ENCODE measurements around the gene REXO1.

GRCh38 chr19:1845125-1845515, 3.2 kb downstream of the REXO1 start:
- TF ChIP-seq POLR2A (IDR thresholded peaks at IDR 0.05; ENCODE audit: control extremely low read depth in 1 of 2, low read depth in 2 of 2, low read length in 2 of 2) (no peak), POU5F1 (IDR thresholded peaks at IDR 0.05; ENCODE audit: low read depth, low read length) (no peak), RFX5 (IDR thresholded peaks at IDR 0.05; ENCODE audit: borderline replicate concordance, low read depth, low read length) (no peak)
- TF ChIP-seq, protein P1, sequence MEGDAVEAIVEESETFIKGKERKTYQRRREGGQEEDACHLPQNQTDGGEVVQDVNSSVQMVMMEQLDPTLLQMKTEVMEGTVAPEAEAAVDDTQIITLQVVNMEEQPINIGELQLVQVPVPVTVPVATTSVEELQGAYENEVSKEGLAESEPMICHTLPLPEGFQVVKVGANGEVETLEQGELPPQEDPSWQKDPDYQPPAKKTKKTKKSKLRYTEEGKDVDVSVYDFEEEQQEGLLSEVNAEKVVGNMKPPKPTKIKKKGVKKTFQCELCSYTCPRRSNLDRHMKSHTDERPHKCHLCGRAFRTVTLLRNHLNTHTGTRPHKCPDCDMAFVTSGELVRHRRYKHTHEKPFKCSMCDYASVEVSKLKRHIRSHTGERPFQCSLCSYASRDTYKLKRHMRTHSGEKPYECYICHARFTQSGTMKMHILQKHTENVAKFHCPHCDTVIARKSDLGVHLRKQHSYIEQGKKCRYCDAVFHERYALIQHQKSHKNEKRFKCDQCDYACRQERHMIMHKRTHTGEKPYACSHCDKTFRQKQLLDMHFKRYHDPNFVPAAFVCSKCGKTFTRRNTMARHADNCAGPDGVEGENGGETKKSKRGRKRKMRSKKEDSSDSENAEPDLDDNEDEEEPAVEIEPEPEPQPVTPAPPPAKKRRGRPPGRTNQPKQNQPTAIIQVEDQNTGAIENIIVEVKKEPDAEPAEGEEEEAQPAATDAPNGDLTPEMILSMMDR (IDR thresholded peaks at IDR 0.05; ENCODE audit: control extremely low read depth in 1 of 3, insufficient read depth in 1 of 3, low read depth in 1 of 3, low read length in 3 of 3): no peak

All from H1 (cell line).